DMS153 (cell line): ENCODE measurements around the gene DNAJC3.
"Not testable (repeated sequence)": the region's sequence is repeated elsewhere in the genome, so short reads cannot be mapped to it uniquely, and the experiment has no call there.

Experiments used
- DNase-seq: peaks from one replicate; lab custom pipeline; 2025; lab: John Stamatoyannopoulos, UW

The DNAJC3 gene, protein sequence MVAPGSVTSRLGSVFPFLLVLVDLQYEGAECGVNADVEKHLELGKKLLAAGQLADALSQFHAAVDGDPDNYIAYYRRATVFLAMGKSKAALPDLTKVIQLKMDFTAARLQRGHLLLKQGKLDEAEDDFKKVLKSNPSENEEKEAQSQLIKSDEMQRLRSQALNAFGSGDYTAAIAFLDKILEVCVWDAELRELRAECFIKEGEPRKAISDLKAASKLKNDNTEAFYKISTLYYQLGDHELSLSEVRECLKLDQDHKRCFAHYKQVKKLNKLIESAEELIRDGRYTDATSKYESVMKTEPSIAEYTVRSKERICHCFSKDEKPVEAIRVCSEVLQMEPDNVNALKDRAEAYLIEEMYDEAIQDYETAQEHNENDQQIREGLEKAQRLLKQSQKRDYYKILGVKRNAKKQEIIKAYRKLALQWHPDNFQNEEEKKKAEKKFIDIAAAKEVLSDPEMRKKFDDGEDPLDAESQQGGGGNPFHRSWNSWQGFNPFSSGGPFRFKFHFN

GRCh38 chr13:95676762-95677563 lies at the start of gene DNAJC3:
Gene DNAJC3, plus strand, starts transcription at chr13:95677139. Its CDS starts 117 bp downstream, at chr13:95677256.
- peak; percentile 96 for DNase-seq

DNA sequence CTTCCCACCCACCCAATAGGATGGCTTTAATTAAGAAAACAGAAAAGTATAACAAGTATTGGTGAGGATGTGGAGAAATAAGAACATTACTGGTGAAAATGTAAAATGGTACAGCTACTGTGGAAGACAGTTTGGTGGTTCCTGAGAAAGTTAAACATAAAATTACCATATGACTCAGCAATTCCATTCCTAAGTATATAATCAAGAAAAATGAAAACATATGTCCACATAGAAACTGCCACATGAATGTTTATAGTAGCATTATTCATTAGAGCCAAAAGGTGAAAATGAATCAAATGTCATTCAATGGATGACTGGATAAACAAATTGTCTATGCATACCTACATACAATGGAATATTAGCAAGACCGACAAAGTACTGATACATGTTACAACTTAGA lies 49.3 kb upstream of the DNAJC3 start:
- DNase-seq: no peak

- DNase-seq: no peak
These were observed 48.5 kb upstream of the DNAJC3 start for GRCh38 chr13:95628488-95628887.

- DNase-seq: no peak
These were observed 47.9 kb upstream of the DNAJC3 start for GRCh38 chr13:95629071-95629470.

DNA sequence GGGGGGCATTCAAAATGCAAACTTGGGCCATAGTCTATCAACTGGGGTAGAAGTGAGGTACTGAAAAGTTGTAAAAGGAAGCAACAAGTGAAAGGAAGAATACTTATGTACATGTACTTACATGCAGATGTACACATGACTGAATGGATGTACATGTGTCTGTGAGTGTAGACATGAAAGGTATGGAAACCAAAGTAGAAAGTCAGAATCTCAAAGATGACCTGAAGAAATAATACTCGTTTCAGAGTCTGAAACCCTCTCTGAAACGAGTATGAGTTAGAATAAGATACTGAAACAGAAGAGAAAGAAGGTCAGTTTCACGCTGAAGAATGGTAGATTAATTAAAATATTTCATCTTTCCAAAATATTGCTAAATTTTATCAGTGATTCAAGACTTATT lies 46.3 kb upstream of the DNAJC3 start:
- DNase-seq: no peak

DNA sequence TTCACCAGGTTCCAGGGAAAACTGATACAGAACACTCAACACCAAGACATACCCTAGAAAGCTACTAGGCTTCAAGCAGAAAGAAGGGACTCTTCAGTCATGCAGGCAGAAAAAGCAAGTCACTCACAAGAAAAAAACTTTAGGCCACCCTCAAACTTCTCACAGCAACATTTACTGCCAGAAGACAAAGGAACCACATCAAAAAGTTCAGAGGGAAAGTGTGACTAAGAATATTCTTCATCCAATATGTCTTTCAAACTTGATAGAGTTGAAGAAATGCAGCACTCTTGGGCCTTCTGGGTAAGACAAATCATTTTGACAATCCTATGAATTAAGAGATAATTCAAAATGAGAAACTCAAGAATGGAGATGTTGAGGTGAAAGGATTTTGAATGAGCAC lies 40.1 kb upstream of the DNAJC3 start:
- DNase-seq: no peak

DNA sequence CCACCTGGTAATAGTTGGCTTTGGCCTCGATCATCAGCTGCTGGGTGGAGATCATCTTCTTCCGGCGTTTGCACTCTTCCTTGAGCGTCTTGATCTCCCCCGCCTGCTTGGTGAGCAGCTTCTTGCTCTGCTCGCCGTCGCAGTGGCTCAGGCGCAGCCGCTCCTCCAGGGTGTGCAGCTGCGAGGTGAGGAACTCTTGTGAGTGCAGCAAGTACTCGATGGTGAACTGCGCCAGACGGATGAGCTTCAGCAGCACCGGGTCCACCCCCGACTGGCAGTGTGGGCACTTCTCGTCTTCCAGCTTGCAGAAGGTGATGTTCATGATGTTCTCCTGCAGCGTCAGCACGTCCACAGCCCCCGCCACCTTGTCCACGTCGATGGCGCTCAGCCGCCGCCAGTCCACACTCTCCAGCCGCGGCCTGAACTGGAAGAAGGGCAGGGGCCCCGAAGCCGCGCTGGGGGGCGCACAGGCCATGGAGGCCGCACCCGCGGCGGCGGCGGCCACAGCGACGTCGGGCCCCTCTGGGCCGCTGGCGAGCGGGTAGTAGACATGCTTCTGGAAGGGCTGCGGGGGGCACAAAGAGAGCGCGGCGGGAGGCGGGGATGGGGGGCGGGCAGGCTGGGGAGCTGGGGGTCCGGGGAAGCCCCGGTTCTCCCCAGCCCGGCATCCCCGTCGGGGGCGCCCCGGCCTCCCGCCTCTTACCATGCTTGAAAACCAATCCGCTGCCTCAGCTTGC lies 35.5 kb upstream of the DNAJC3 start:
- DNase-seq: no peak

DNA sequence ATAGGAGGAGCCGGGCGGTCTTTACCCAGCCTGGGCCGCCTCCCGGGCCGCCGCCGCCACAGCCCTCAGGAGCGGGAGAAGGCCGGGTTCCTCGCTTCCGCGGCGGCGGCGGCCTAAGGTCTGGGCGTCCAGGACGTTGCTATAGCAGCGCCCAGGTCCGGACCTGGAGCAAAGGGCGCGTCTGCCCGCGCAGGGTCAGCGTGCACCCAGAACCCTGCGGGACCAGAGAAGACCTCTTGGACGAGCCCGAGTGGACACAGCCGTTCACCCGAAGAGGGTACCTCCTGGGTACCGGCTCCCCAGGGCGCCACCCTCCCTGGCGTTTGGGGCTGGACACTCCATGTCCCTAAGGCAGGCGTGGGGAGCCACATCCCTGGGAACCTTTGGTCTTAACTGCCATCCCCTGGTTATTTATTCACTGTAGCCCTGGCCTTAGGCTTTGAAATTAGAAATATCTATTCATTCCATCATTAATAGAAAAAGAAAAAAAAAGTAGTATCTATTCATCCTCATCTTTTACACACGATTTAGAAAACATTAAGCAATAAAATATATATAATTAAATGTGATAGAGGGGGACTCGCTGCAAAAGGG lies 34.8 kb upstream of the DNAJC3 start:
- DNase-seq: no peak

GRCh38 chr13:95642999-95643398 lies 33.9 kb upstream of the DNAJC3 start:
- no peak for DNase-seq

DNA sequence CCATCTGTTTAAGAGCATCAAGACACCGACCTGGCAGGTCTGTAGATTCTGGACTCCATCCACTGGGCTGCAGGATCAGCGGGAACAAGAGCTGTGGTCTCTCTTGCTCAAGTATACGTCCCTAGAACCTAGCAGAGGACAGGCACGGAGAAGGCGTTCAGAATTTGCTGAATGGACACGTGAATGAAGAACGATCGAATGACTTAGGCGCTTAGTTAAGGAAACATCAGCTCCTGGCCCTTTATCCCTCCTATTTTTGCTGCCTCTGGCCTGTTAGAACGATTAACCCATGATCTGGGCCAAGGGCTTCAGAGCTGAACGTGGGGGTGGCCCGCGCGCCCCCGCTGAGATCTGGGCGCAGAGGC lies 33.4 kb upstream of the DNAJC3 start:
- DNase-seq: no peak

DNA sequence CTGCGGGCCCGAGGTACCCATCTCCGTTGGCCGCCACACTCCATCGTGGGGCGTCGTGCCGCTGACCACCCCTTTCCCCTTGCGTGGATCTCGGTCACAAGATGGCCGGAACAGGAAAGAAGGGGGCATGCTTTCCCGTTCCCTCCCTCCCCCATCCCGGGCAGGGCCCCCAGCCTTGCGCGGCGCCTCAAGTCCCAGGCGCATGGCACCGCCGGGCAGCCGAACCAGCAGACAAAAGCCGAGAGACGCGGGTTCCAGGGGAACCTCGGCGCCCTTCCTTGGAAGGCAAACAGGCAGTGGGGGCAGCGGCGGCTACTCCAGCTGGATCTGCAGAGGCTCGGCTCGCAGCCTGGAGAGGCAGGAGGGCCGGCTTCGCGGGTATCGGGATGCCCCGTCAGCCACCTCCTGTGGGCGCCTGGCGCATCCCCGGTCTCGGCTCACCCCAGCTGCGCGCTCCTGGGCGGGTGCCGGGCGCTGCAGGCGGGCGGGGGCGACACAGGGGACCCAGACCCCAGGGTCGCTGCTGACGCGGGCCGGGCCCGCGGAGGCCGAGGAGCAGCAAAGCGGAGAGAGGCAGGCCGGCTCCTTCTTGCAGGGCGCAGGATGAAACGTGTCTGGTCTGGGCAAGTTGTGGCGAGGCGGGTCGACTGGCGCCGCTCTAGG lies 32.9 kb upstream of the DNAJC3 start:
- no peak for DNase-seq

DNA sequence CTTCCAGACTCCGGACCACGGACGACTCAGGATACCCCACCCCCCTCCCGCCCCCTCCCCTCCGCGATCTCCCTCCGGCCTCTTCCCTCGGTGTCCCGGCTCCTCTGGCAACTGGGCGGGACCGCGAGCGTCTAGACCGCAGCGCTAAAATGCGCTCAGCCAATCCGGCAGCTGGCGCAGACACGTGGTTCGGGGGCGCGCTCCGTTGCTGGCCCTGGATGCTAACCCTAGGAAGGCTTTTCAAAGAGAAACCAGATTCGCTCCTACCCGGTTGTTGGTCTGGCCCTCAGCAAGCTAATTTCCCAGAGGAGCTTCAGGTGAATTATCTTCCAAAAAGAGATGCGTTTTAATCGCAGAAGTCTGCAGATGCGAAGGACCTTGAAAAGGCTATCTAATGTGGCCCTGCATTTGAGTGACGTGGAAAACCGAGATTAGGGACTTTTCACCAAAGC lies 32.3 kb upstream of the DNAJC3 start, which contains the start of gene DZIP1:
TSS of gene DZIP1 (minus strand) at position 106 of the 452 bp plus-strand sequence. CDS start 2,677 bp downstream, outside the sequence.
- DNase-seq: peak; percentile 44

DNA sequence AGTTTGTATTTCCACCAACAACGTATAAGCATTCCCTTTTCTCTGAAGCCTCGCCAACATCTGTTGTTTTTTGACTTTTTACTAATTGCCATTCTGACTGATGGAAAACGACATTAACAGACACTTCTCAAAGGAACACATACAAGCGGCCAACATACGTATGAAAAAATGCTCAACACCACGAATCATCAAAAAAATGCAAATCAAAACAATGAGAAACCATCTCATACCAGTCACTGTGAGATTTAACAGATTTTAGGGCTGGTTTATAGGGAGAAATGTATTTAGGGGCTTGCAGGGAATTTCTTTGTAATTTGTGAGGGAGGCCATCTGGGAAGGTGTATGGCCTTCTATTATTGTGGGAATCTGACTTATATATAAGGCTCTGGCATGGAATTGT lies 29.6 kb upstream of the DNAJC3 start:
- DNase-seq: no peak

GRCh38 chr13:95650696-95651095 lies 26.2 kb upstream of the DNAJC3 start:
- no peak for DNase-seq

GRCh38 chr13:95652244-95652764 lies 24.6 kb upstream of the DNAJC3 start:
- DNase-seq: no peak

GRCh38 chr13:95652821-95653220 lies 24.1 kb upstream of the DNAJC3 start:
- DNase-seq: no peak

GRCh38 chr13:95656386-95657015 lies 20.4 kb upstream of the DNAJC3 start:
- DNase-seq: no peak

DNA sequence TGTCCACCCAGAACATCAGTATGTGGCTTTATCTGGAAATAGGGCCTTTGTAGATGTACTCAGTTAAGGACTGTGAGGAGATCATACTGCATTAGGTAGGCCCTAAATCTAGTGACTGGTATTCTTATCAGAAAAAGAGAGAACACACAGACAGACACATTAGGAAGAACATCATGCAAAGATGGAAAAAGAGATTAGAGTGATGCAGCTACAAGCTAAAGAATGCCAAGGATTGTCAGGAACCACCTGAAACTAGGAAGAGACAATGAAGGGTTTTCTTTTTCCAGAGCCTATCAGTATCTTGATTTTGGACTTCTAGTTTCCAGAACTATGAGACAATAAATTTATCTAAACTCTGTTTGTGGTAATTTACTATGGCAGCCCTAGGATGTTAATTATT lies 17.4 kb upstream of the DNAJC3 start:
- no peak for DNase-seq

GRCh38 chr13:95660981-95661581 lies 15.9 kb upstream of the DNAJC3 start:
- peak; percentile 15 for DNase-seq

DNA sequence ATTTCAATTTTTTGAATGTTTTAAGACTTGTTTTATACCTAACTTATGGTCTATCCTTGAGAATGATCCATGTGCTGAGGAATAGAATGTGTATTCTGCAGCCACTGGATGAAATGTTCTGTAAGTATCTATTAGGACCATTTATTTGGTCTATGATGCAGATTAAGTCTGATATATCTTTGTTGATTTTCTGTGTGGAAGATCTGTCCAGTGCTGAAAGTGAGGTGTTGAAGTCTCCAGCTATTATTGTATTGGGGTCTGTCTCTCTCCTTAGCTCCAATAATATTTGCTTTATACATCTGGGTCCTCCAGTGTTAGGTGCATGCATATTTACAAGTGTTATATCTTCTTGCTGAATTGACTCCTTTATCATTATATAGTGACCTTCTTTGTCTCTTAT lies 9.7 kb upstream of the DNAJC3 start:
- DNase-seq: not testable (repeated sequence)
